Measurements from ENCODE around the gene OTUD4.
"Not testable (repeated sequence)": the region's sequence is repeated elsewhere in the genome, so short reads cannot be mapped to it uniquely, and the experiment has no call there.

DNA sequence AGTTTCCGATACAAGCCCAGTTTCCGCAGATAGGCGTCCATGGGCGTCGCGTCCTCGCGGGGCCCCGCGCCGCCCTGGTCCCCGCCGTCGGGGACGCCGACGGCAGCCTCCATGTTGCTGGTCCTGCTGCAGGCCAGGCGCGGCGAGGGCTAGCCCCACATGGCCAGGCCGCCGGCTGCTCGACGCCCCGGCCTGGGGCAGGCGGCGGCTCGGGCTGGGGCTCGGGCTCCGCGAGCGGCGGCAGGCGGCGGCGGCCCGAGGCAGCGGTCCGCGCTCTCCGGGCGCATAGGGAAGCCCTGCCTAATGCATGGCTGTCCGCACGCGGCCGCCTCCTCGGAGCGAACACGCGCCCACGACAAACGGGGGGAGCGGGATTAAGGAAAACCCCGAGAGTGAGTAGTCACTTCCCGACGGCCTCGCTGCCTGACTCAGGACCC is 510 bp downstream of the OTUD4 start:
- TF ChIP-seq ZFP30 (CRISPR knock-in tag; IDR thresholded peaks at IDR 0.05); ZNF565 (CRISPR knock-in tag; conservative IDR thresholded peaks at IDR 0.05; ENCODE audit: low read depth); ZFP3 (CRISPR knock-in tag; IDR thresholded peaks at IDR 0.05); ARNTL (CRISPR knock-in tag; IDR thresholded peaks at IDR 0.05; ENCODE audit: borderline replicate concordance, low read depth); PATZ1 (CRISPR knock-in tag; IDR thresholded peaks at IDR 0.05; ENCODE audit: borderline replicate concordance); ZNF8 (CRISPR knock-in tag; IDR thresholded peaks at IDR 0.05); ZNF70 (CRISPR knock-in tag; IDR thresholded peaks at IDR 0.05): not testable (repeated sequence)
